H9 (cell line): Measurements from ENCODE around the gene SLC16A7. TPM values are rescaled to one million over a fixed set of nuclear protein-coding genes. Genes with fewer than 3 reads are reported as not detected.

Experiments used
- DNase-seq: peaks from one replicate; pipeline ENCODE4 v3.0.0-alpha.2; 2017
- H2AFZ ChIP-seq: one replicate; pipeline ENCODE4 v1.6.1; 2013; ENCODE audit warnings: mild to moderate bottlenecking, low read length, control low read depth, moderate library complexity
- H2AK5ac ChIP-seq: 2 replicates; pipeline ENCODE4 v1.6.1; 2013; ENCODE audit warnings: low read length, control low read depth, mixed read lengths; ENCODE audit not compliant: insufficient read length
- H2BK120ac ChIP-seq: one replicate; pipeline ENCODE4 v1.6.1; 2013; ENCODE audit warnings: low read depth, mild to moderate bottlenecking, low read length, control low read depth, inconsistent platforms; ENCODE audit not compliant: poor library complexity, severe bottlenecking
- H2BK12ac ChIP-seq: 2 replicates; pipeline ENCODE4 v1.6.1; 2013; ENCODE audit warnings: low read length, control low read depth, mixed read lengths, low read depth; ENCODE audit not compliant: insufficient read length
- H2BK15ac ChIP-seq: 2 replicates; pipeline ENCODE4 v1.6.1; 2013; ENCODE audit warnings: low read depth, low read length, control low read depth
- H2BK20ac ChIP-seq: one replicate; pipeline ENCODE4 v1.6.1; 2013; ENCODE audit warnings: low read depth, mild to moderate bottlenecking, low read length, control low read depth, inconsistent platforms; ENCODE audit not compliant: poor library complexity, severe bottlenecking
- H2BK5ac ChIP-seq: 2 replicates; pipeline ENCODE4 v1.6.1; 2013; ENCODE audit warnings: low read length, control low read depth, mixed read lengths; ENCODE audit not compliant: insufficient read length
- H3K14ac ChIP-seq: 2 replicates; pipeline ENCODE4 v1.6.1; 2013; ENCODE audit warnings: low read length, control low read depth; ENCODE audit not compliant: insufficient read depth
- H3K18ac ChIP-seq: 2 replicates; pipeline ENCODE4 v1.6.1; 2013; ENCODE audit warnings: low read depth, mild to moderate bottlenecking, mixed read lengths, low read length, control low read depth; ENCODE audit not compliant: insufficient read length
- H3K23ac ChIP-seq: 2 replicates; pipeline ENCODE4 v1.6.1; 2013; ENCODE audit warnings: low read length, control low read depth, mixed read lengths, low read depth; ENCODE audit not compliant: insufficient read length
- H3K23me2 ChIP-seq: 2 replicates; pipeline ENCODE4 v1.6.1; 2013; ENCODE audit warnings: low read depth, mild to moderate bottlenecking, mixed read lengths, low read length, control low read depth; ENCODE audit not compliant: insufficient read length, poor library complexity, severe bottlenecking
- H3K27ac ChIP-seq: 2 replicates; pipeline ENCODE4 v1.5.1; 2013; ENCODE audit warnings: low read length, control low read depth, mixed read lengths, low read depth; ENCODE audit not compliant: insufficient read length
- H3K27me3 ChIP-seq: 2 replicates; pipeline ENCODE4 v1.6.1; 2013; ENCODE audit warnings: low read length, control low read depth, inconsistent platforms; ENCODE audit not compliant: insufficient read depth
- H3K4ac ChIP-seq: 2 replicates; pipeline ENCODE4 v1.6.1; 2013; ENCODE audit warnings: low read depth, mild to moderate bottlenecking, control low read depth, inconsistent platforms, low read length, moderate library complexity
- H3K4me1 ChIP-seq: 2 replicates; pipeline ENCODE4 v1.6.1; 2013; ENCODE audit warnings: low read length, control low read depth, inconsistent platforms; ENCODE audit not compliant: insufficient read depth
- H3K4me2 ChIP-seq: 2 replicates; pipeline ENCODE4 v1.6.1; 2013; ENCODE audit warnings: low read length, control low read depth, mixed read lengths; ENCODE audit not compliant: insufficient read length, insufficient read depth
- H3K56ac ChIP-seq: 2 replicates; pipeline ENCODE4 v1.6.1; 2013; ENCODE audit warnings: low read depth, mild to moderate bottlenecking, mixed read lengths, low read length, control low read depth; ENCODE audit not compliant: insufficient read length
- H3K79me1 ChIP-seq: 2 replicates; pipeline ENCODE4 v1.6.1; 2013; ENCODE audit warnings: low read depth, mild to moderate bottlenecking, moderate library complexity, low read length, control low read depth, inconsistent platforms; ENCODE audit not compliant: insufficient read depth, poor library complexity, severe bottlenecking
- H3K79me2 ChIP-seq: 2 replicates; pipeline ENCODE4 v1.6.1; 2013; ENCODE audit warnings: low read length, control low read depth, inconsistent platforms; ENCODE audit not compliant: insufficient read depth
- H3K9ac ChIP-seq: 2 replicates; pipeline ENCODE4 v1.6.1; 2013; ENCODE audit warnings: low read length, control low read depth, mixed read lengths; ENCODE audit not compliant: insufficient read length; ENCODE audit errors: extremely low read depth
- H3K9me3 ChIP-seq: one replicate; pipeline ENCODE4 v1.6.1; 2013; ENCODE audit warnings: low read depth, low read length, inconsistent platforms; ENCODE audit not compliant: control insufficient read depth
- H3T11ph ChIP-seq: one replicate; pipeline ENCODE4 v1.6.1; 2013; ENCODE audit warnings: mild to moderate bottlenecking, low read length, control low read depth, inconsistent platforms
- H4K20me1 ChIP-seq: one replicate; pipeline ENCODE4 v1.6.1; 2013; ENCODE audit not compliant: control insufficient read depth, insufficient read length, insufficient read depth
- H4K5ac ChIP-seq: 2 replicates; pipeline ENCODE4 v1.6.1; 2013; ENCODE audit warnings: low read depth, mild to moderate bottlenecking, mixed read lengths, low read length, control low read depth; ENCODE audit not compliant: insufficient read length
- H4K8ac ChIP-seq: replicated peaks from 2 replicates; pipeline ENCODE4 v1.6.1; 2013; ENCODE audit warnings: low read length, control low read depth, mixed read lengths, low read depth; ENCODE audit not compliant: insufficient read length
- H4K91ac ChIP-seq: 2 replicates; pipeline ENCODE4 v1.6.1; 2013; ENCODE audit warnings: low read depth, mild to moderate bottlenecking, moderate library complexity, mixed read lengths, low read length, control low read depth; ENCODE audit not compliant: insufficient read length
- H3K27ac Mint-ChIP-seq, 3 experiments: 2 replicates in 2 of 3; 3 replicates in 1 of 3; pipeline ENCODE4 v1.8.0; 2020 to 2021; ENCODE audit warnings: mixed read lengths in 3 of 3, mild to moderate bottlenecking in 1 of 3, moderate library complexity in 1 of 3
- H3K27me3 Mint-ChIP-seq: 2 replicates; pipeline ENCODE4 v1.8.0; 2021; ENCODE audit warnings: low read depth, mild to moderate bottlenecking, moderate library complexity, mixed read lengths
- H3K36me3 Mint-ChIP-seq, 3 experiments: 2 replicates in 2 of 3; 3 replicates in 1 of 3; pipeline ENCODE4 v1.8.0; 2020 to 2021; ENCODE audit warnings: low read depth in 3 of 3, mixed read lengths in 3 of 3; ENCODE audit not compliant: insufficient read depth in 1 of 3
- H3K4me1 Mint-ChIP-seq, 2 experiments: 2 replicates each; pipeline ENCODE4 v1.8.0; 2020; ENCODE audit warnings: mixed read lengths in 2 of 2
- H3K4me3 Mint-ChIP-seq, 2 experiments: 2 replicates in 1 of 2; 3 replicates in 1 of 2; pipeline ENCODE4 v1.8.0; 2020 to 2021; ENCODE audit warnings: mild to moderate bottlenecking in 2 of 2, mixed read lengths in 2 of 2, moderate library complexity in 1 of 2
- H3K9me3 Mint-ChIP-seq, 2 experiments: 2 replicates in 1 of 2; 3 replicates in 1 of 2; pipeline ENCODE4 v1.8.0; 2020; ENCODE audit warnings: mild to moderate bottlenecking in 2 of 2, mixed read lengths in 2 of 2, moderate library complexity in 1 of 2
- WGBS: extraction: QIAGEN DNeasy Blood & Tissue Kit; methylation state at CpG from one replicate; pipeline ENCODE4 v1.1.7; 2013; ENCODE audit warnings: missing lambda C conversion rate, low lambda C conversion rate, mixed read lengths; ENCODE audit not compliant: insufficient read length; ENCODE audit errors: extremely low coverage; 5-methylcytosine and 5-hydroxymethylcytosine counted together
- total RNA-seq: library from RNA; stranded (reverse); gene quantifications from 2 replicates; pipeline ENCODE4 v1.2.1, GENCODE V29; 2021
- TF ChIP-seq, protein P1 (sequence below): fragments of 200-600 bp; sonication (generic); conservative IDR thresholded peaks from 3 replicates; pipeline ENCODE4 v1.8.0; 2021; ENCODE audit warnings: antibody characterized with exemption, mild to moderate bottlenecking

The SLC16A7 gene
- total RNA-seq, 1 experiment from 2014 or later = 2.2 TPM

GRCh38 chr12:59624732-59625460 is 29.1 kb downstream of the SLC16A7 start:
- Histone ChIP-seq H4K8ac (no peak overlapping the region), H2BK5ac (no peak overlapping the region), H3K4me2 (no peak overlapping the region), H2AFZ (no peak overlapping the region), H3K14ac (no peak overlapping the region), H2AK5ac (no peak overlapping the region), H3K23ac (no peak overlapping the region), H3K4ac (no peak overlapping the region), H3T11ph (no peak overlapping the region), H2BK20ac (no peak overlapping the region), H3K4me1 (no peaks in the 10 kb centered on the region), H2BK120ac (no peak overlapping the region), H4K20me1 (no peaks in the 10 kb centered on the region), H2BK12ac (no peak overlapping the region), H3K9me3 (no peaks in the 10 kb centered on the region), H3K79me2 (no peaks in the 10 kb centered on the region), H3K9ac (no peak overlapping the region), H3K23me2 (no peaks in the 10 kb centered on the region), H3K56ac (no peak overlapping the region), H4K91ac (no peak overlapping the region), H2BK15ac (no peak overlapping the region), H3K27ac (no peak overlapping the region), H4K5ac (no peak overlapping the region), H3K27me3 (no peaks in the 10 kb centered on the region), H3K79me1 (no peaks in the 10 kb centered on the region), H3K18ac (no peak overlapping the region)
- no peak for DNase-seq
- TF ChIP-seq, protein P1, sequence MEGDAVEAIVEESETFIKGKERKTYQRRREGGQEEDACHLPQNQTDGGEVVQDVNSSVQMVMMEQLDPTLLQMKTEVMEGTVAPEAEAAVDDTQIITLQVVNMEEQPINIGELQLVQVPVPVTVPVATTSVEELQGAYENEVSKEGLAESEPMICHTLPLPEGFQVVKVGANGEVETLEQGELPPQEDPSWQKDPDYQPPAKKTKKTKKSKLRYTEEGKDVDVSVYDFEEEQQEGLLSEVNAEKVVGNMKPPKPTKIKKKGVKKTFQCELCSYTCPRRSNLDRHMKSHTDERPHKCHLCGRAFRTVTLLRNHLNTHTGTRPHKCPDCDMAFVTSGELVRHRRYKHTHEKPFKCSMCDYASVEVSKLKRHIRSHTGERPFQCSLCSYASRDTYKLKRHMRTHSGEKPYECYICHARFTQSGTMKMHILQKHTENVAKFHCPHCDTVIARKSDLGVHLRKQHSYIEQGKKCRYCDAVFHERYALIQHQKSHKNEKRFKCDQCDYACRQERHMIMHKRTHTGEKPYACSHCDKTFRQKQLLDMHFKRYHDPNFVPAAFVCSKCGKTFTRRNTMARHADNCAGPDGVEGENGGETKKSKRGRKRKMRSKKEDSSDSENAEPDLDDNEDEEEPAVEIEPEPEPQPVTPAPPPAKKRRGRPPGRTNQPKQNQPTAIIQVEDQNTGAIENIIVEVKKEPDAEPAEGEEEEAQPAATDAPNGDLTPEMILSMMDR = no peak
- H3K9me3 Mint-ChIP-seq = no peaks in the 10 kb centered on the region
- H3K4me1 Mint-ChIP-seq = peaks cover 2 to 3% of the 10 kb centered on the region in 2 experiments; a peak in 3 of 4 replicates
- no CpG with 5 or more reads among the region's 1 CpG for WGBS
- no peaks in the 10 kb centered on the region for H3K27me3 Mint-ChIP-seq
- no peaks in the 10 kb centered on the region for H3K36me3 Mint-ChIP-seq
- H3K27ac Mint-ChIP-seq = no peak overlapping the region
- no peak overlapping the region for H3K4me3 Mint-ChIP-seq
